HG03520 (cell line): ENCODE measurements around the gene EFCC1.

Experiments
- ATAC-seq: cut with Tn5 transposase; IDR thresholded peaks from one replicate; pipeline ENCODE4 v1.9.1; 2021; ENCODE audit warnings: mild to moderate bottlenecking, moderate library complexity; ENCODE audit not compliant: unreplicated experiment

Gene EFCC1, protein sequence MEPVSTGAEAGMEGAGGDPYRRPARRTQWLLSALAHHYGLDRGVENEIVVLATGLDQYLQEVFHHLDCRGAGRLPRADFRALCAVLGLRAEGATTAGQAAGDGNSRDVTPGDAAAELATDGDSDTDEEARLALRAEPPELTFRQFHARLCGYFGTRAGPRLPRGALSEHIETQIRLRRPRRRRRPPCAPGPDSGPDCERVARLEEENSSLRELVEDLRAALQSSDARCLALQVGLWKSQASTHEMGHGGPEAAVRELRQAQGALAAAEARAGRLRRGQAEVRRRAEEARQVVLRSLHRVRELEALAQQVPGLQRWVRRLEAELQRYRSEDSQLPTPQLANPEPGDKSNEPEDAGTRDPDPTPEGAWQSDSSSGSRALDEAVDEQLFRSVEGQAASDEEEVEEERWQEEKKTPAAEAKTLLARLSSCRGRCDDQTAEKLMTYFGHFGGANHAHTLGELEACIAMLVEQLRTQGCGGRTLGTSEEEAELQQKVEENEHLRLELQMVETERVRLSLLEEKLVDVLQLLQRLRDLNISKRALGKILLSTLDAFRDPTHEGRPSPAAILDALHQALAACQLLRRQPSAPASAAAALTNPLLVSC

DNA sequence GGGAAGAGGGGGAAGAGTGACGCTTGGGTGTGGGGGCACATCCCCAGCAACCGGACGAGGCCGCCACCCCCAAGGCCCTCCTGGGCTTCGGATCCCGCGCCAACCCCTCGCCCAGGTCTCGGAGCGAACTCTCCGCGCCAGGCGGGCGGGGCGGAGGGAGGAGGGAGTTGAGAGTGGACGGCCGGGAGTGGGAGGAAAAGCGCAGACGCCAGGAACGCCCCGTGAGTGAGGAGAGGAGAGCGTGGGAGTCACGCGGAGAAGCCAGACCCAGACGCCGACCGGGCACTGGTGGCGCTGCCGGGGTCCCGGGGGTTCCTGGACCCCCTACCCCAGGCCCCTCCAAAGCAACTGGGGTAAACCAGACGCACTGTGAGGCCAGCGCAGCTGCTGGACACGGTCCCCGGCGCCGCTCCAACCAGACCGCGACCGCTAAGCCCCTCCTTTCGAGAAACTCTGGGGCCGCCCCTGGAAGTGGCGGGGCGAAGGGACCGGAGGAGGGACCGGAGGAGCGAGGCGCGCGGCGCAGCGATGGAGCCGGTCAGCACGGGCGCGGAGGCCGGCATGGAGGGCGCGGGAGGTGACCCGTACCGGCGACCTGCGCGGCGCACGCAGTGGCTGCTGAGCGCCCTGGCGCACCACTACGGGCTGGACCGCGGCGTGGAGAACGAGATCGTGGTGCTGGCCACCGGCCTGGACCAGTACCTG is at the start of gene EFCC1:
Gene EFCC1, plus strand, starts transcription at position 204 of the 705 bp plus-strand sequence. Its CDS starts 325 bp downstream, at position 529.
- no peak for ATAC-seq

GRCh38 chr3:128956440-128956839 is 44.7 kb upstream of the EFCC1 start:
- ATAC-seq: no peak

- ATAC-seq: no peak
These were observed 35.8 kb upstream of the EFCC1 start for GRCh38 chr3:128965280-128965679.

GRCh38 chr3:128965818-128966217 is 35.3 kb upstream of the EFCC1 start:
- no peak for ATAC-seq

GRCh38 chr3:128967748-128968355 is 33.3 kb upstream of the EFCC1 start:
- ATAC-seq: no peak

DNA sequence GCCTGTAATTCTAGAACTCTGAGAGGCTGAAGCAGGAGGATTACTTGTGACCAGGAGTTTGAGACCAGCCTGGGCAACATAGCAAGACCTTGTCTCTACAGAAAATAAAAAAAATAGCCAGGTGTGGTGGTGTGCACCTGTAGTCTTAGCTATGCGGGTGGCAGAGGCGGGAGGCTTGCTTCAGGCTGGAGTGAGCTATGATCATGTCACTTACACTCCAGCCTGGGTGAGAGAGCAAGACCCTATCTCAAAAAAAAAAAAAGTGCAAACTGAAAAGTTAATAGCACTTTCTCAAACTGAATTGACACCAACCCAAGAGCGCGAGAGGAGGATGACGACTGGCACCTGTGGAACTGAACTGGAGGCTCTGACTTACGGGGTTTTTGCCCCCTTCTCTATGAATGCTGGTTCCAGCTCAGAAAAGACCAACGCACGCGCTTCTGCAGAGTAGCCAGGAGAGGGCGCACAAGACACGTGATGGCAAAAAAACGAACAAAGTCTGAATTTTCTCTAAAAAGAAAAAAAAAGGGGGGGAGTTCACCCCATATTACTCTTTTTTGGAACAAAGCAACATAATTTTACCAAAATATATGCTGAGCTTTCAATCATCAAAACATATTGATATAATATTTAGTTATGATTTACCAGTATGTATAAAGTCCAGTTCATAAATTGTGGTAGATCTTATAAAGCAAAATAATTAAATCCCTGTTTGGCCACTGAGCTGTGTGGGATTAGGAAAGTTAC is 30.9 kb upstream of the EFCC1 start:
- no peak for ATAC-seq

DNA sequence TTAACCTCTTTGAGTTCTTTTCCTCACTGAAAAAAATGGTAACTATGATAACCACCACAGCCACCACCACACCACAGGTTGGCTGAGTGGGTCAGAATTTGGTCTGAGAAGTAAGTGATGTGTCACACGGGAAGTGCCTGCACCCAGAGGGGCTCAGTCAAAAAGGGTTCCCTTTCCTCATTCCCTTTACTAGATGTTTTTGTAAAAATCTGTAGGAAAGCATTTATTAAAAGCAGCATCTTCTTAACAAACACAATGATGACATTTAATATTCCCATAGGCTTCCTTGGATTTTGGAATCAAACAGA is 30.4 kb upstream of the EFCC1 start:
- ATAC-seq: no peak

- ATAC-seq: no peak
These were observed 29.5 kb upstream of the EFCC1 start for GRCh38 chr3:128971421-128972100.

DNA sequence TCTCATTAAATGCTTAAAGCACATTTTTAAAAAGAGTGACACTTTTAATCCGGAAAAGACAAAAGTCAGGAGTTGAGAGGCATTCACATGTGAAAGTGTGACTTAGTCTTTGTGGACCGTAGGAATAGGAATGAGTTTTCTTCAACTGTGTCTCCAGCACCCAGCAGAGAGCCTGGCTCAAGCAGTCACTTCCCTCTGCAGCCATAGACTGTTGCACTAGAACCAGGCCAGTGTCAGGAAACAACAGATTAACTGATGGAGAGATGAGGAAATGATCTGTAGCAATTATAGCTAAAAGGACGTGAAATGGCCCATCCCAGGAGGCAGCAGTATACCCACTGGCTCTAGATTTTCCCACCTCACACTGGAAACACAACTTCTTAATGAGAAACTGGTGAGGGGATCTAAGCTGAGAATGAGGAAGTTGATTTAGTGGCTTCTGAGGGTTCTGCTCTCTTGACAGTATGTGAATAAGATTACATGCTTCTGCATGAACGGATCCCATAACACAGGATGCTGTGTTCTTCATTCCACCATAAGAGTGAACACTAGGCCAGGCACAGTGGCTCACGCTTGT is 27.0 kb upstream of the EFCC1 start:
- ATAC-seq: no peak

GRCh38 chr3:128975276-128975675 is 25.8 kb upstream of the EFCC1 start:
- no peak for ATAC-seq

DNA sequence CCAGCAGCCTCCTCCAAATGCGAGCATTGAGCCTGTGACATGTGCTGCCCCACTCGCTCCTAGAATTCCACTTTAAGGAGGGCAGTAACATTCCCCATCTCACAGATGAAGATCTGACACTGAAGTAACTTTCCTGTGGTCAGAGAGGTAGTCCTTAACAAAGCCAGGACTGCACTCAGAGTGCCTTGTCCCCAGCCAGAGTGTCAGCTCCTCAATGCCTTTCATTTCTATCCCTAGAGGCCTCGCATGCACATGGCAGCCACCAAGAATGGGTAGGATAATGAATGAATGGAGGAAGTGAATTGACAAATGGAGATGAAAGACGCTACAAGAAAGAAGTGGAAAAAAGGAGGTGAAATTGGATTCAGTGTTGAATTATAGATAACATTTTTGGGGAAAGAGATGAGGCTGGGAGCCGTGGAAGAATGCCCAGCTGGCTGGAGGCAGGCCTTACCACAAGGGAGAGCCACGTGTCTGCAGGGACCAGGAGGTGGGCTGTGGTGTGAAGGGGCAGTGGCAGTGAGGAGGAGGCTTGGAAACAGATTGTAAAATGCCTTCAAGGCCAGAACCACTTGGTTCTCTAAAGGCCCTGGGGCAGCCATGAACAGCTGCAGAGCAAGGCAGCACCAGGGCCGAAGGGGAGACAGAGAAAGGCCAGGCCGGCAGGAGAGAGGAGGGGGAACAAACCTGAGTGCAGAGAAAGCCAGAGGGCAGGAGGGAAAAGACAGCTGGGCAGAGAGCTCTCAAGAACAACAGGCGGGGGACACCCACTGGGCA is 17.6 kb upstream of the EFCC1 start:
- no peak for ATAC-seq

GRCh38 chr3:128984596-128984995 is 16.5 kb upstream of the EFCC1 start:
- no peak for ATAC-seq

- ATAC-seq: no peak
These were observed 13.6 kb upstream of the EFCC1 start for GRCh38 chr3:128987302-128988100.

DNA sequence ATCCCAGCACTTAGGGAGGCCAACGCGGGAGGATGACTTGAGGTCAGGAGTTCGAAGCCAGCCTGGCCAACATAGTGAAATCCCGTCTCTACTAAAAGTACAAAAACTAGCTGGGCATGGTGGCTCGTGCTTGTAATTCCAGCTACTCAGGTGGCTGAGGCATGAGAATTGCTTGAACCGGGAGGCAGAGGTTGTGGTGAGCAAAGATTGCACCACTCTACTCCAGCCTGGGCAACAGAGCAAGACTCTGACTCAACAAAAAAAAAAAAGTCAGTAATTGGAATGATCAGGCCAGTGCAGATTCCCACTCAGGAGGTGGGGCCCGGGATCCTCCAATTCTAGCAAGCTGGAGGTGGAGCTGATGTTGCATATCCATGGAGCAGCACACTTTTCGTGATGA is 12.8 kb upstream of the EFCC1 start:
- ATAC-seq: no peak

DNA sequence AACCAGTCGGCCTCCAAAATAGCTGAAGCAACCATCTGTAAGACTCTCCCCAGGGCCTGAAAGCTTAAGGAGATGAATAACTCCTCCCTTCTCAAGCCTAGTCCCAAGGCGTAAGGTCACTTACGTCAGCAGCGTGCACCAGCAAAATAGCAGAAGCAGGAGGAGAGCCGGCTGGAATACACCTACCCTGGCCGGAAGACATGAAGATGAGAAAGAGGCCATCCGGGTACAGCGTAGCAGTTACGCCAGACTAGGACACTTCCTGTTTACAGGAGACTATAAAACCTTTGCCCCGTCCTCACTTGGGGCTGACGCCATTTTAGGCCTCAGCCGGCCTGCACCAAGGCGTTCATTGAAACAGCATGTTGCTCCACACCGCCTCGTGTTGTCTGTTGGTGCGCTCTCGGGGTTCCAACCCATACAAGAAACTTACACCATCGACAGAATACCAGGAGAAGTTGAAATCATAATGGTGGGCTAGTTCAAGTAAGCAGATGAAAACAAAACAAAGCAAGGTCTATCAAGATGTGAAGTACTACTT is 9.7 kb upstream of the EFCC1 start:
- no peak for ATAC-seq

- ATAC-seq: no peak
These were observed 8.1 kb upstream of the EFCC1 start for GRCh38 chr3:128992926-128993460.

DNA sequence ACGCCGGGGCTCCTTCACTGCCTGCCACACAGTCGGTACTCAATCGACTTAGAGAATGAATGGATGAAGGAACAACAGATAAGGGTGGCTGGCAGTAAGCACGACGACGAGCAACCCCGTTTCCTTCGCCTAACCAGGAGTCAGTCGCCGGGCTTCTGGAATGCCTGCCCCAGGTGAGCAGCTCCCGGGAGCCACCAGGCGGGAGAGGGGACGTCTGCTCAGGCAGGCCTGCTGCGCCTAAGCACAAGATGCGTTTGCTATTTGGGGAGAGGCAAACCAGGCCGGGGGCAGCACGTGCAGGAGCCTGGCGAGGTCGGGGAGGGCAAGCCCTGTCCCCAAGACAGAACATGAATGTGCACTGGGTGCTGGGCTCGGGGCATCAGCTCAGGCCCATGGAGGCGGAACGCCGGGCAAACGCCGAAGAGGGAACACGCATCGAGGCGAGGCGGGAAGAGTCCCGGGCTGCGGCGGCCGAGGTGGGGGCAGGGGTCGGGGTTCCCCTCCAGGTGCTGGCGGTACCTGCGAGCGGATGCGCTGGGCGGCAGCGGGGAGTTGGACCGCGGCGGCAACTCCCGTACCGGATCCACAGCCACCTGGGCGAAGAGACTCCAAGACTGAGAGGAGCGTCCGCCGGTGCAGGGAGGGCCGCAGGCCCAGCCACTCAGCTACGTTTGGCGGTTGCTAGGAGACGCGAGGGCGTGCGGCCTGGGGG is 7.5 kb upstream of the EFCC1 start, which contains the start of gene CFAP92:
Gene CFAP92, minus strand, starts transcription at position 616 of the 712 bp plus-strand sequence. CDS start 772 bp downstream, outside the sequence.
- ATAC-seq: peak; percentile 86
